ENCODE results near the gene COMMD1. TPM values are rescaled to one million over a fixed set of nuclear protein-coding genes. Genes with fewer than 3 reads are reported as not detected.

COMMD1 gene
- total RNA-seq, 1 donor from 2014 or later: 30.5 TPM

- peaks cover 6% of the 10 kb centered on the region for H3K36me3 Mint-ChIP-seq (ENCODE audit: low read depth)
- no peak overlapping the region for H3K4me3 Mint-ChIP-seq
- H3K9me3 Mint-ChIP-seq: peaks cover 6% of the 10 kb centered on the region
- no peak overlapping the region for H3K27ac Mint-ChIP-seq (ENCODE audit: unreplicated experiment)
- H3K4me1 Mint-ChIP-seq: peaks cover 12% of the 10 kb centered on the region
- no peak for DNase-seq (ENCODE audit: low read depth, low spot score)
- H3K27me3 Mint-ChIP-seq (ENCODE audit: low read depth): no peaks in the 10 kb centered on the region
- TF ChIP-seq CTCF (conservative IDR thresholded peaks at IDR 0.05): no peak
These were observed 166.5 kb downstream of the COMMD1 start for GRCh38 chr2:62071760-62072680.

- no peak overlapping the region for H3K27ac Mint-ChIP-seq (ENCODE audit: unreplicated experiment)
- H3K4me1 Mint-ChIP-seq: peaks cover 12% of the 10 kb centered on the region
- H3K4me3 Mint-ChIP-seq: no peak overlapping the region
- no peaks in the 10 kb centered on the region for H3K27me3 Mint-ChIP-seq (ENCODE audit: low read depth)
- H3K9me3 Mint-ChIP-seq: peaks cover 6% of the 10 kb centered on the region
- DNase-seq (ENCODE audit: low read depth, low spot score): no peak
- TF ChIP-seq CTCF (conservative IDR thresholded peaks at IDR 0.05): no peak
- peaks cover 6% of the 10 kb centered on the region for H3K36me3 Mint-ChIP-seq (ENCODE audit: low read depth)
These were observed 168.8 kb downstream of the COMMD1 start for GRCh38 chr2:62074233-62074632.

GRCh38 chr2:62076980-62077638 lies 171.6 kb downstream of the COMMD1 start:
- DNase-seq (ENCODE audit: low read depth, low spot score): no peak
- Mint-ChIP-seq H3K9me3 (peaks cover 6% of the 10 kb centered on the region), H3K36me3 (ENCODE audit: low read depth) (peaks cover 6% of the 10 kb centered on the region), H3K4me3 (no peak overlapping the region), H3K4me1 (peaks cover 12% of the 10 kb centered on the region), H3K27me3 (ENCODE audit: low read depth) (no peaks in the 10 kb centered on the region), H3K27ac (ENCODE audit: unreplicated experiment) (no peak overlapping the region)
- no peak for TF ChIP-seq CTCF (conservative IDR thresholded peaks at IDR 0.05)

- no peak overlapping the region for H3K27ac Mint-ChIP-seq (ENCODE audit: unreplicated experiment)
- H3K4me3 Mint-ChIP-seq: no peak overlapping the region
- peaks cover 8% of the 10 kb centered on the region for H3K4me1 Mint-ChIP-seq
- TF ChIP-seq CTCF (conservative IDR thresholded peaks at IDR 0.05): no peak
- no peaks in the 10 kb centered on the region for H3K27me3 Mint-ChIP-seq (ENCODE audit: low read depth)
- no peaks in the 10 kb centered on the region for H3K9me3 Mint-ChIP-seq
- DNase-seq (ENCODE audit: low read depth, low spot score): no peak
- no peaks in the 10 kb centered on the region for H3K36me3 Mint-ChIP-seq (ENCODE audit: low read depth)
These were observed 179.3 kb downstream of the COMMD1 start for GRCh38 chr2:62084801-62085200.

GRCh38 chr2:62089658-62090057 lies 184.2 kb downstream of the COMMD1 start:
- Mint-ChIP-seq H3K4me3 (no peak overlapping the region), H3K27ac (ENCODE audit: unreplicated experiment) (no peak overlapping the region), H3K27me3 (ENCODE audit: low read depth) (no peaks in the 10 kb centered on the region), H3K9me3 (no peaks in the 10 kb centered on the region), H3K4me1 (no peaks in the 10 kb centered on the region), H3K36me3 (ENCODE audit: low read depth) (no peaks in the 10 kb centered on the region)
- no peak for TF ChIP-seq CTCF (conservative IDR thresholded peaks at IDR 0.05)
- DNase-seq (ENCODE audit: low read depth, low spot score): no peak

All from neural crest cell (in vitro differentiated cells).